Retinal pigment epithelial cell (primary cell): ENCODE measurements around the gene XXYLT1.

ENCODE experiments used
- DNase-seq: peaks from one replicate; pipeline ENCODE4 v3.0.0-alpha.2; 2010; ENCODE audit warnings: low read depth
- H3K4me3 ChIP-seq: 2 replicates; pipeline ENCODE4 v1.5.1; 2011; ENCODE audit warnings: mild to moderate bottlenecking, low read length, control low read depth, moderate library complexity
- TF ChIP-seq, protein P1 (sequence below): conservative IDR thresholded peaks from 2 replicates; pipeline ENCODE4 v1.5.1; 2011; ENCODE audit warnings: low read depth, low read length, control low read depth, inconsistent platforms

XXYLT1 gene

DNA sequence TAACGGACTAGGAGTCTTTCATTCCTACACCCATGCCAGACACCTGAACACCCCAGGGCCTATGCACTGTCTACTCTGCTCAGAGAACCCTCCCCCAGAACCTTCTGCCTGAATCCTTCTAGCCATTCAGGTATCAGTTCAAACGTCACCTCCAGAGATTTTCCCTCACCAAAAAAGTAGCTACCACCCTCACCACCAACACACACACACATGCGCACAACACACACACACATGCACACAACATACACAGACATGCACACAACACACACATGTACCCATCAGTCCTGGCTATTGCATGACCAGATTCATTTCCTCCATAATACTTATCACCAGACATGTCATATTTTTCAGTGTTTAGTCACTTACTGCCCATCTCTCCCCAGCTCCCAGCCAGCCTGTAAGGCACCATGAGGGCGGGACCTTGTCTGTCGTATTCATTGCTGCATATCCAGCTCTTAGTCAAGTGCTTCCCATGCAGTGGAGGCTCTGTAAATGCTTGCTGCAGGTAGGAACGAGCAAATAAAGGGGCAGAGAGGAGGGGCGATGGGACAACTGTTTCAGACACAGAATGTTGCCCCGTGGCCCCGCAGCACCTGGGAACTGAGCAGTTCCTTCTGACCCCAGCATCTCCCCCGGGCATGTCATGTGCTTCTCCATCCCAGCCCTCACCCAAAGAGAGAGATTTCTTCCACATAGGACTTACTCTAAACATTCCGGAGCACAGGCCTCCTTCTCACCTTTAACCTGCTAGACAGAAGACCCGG is 29.2 kb downstream of the XXYLT1 start:
- no peak overlapping the region for H3K4me3 ChIP-seq
- TF ChIP-seq, protein P1, sequence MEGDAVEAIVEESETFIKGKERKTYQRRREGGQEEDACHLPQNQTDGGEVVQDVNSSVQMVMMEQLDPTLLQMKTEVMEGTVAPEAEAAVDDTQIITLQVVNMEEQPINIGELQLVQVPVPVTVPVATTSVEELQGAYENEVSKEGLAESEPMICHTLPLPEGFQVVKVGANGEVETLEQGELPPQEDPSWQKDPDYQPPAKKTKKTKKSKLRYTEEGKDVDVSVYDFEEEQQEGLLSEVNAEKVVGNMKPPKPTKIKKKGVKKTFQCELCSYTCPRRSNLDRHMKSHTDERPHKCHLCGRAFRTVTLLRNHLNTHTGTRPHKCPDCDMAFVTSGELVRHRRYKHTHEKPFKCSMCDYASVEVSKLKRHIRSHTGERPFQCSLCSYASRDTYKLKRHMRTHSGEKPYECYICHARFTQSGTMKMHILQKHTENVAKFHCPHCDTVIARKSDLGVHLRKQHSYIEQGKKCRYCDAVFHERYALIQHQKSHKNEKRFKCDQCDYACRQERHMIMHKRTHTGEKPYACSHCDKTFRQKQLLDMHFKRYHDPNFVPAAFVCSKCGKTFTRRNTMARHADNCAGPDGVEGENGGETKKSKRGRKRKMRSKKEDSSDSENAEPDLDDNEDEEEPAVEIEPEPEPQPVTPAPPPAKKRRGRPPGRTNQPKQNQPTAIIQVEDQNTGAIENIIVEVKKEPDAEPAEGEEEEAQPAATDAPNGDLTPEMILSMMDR, result no peak
- DNase-seq, result no peak

DNA sequence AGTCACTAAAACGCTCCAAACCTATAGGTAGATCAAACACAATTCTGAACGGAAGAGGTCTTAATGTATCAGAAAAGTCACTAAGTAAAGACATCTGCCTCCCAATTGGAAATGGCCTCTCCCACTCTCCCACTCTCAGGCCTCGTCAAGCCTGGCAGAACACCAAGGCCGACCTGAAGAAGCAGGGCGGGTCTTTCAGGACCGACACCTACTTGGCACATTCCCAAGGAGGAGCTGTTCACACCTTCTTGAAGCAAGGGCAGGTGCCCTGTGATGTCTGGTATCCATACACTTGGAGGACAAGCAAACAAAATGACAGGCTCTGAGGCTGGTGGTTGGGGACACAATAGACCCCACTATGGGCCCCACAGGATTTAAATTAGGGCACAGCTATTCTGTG is 30.0 kb downstream of the XXYLT1 start:
- TF ChIP-seq, protein P1, result no peak
- no peak overlapping the region for H3K4me3 ChIP-seq
- DNase-seq, result no peak

DNA sequence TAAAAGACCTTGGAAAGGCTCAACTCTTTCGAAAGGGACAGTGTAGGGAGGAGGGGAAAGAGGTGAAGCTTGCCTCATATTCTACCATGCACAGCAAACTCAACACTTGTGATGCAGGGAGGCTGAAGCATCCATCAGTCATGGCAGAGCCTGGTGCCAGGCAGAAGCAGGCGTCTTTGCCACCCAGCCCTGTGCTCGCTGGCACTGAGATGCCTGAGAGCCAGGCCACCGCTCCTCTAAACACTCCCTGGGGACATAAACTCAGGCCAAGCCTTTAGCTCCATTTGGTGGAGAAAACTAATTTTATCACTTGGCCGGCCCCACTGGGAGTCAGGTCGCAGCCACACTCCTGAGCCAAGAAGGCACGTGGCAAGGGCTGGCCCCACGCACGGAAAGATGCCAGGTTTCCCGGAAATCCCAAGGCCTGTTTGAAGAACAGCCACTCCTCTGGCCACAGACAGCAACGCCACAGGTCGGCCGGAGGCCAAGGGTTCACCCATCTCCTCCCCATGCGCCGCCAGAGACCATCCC is 30.7 kb downstream of the XXYLT1 start:
- TF ChIP-seq, protein P1, result no peak
- no peak for DNase-seq
- H3K4me3 ChIP-seq, result no peak overlapping the region

DNA sequence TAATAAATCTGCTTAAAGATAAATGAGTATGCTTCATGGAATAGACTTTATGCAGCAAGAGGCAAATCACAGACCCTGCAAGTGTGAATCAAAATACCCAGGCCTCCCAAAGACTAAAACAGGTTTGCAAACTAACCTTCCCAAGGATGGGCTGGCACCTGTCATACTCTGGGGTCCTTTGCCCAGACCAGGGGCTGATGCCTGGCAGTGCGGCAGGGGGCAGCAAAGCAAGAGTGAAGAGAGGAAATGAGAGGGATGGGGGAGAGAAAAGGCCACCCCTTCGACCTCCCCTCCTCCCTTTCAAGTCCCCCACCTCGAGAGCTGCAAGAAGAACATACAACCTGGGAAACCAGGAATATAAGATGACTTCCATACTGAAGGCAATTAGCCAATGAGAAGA is 31.8 kb downstream of the XXYLT1 start:
- H3K4me3 ChIP-seq, result no peak overlapping the region
- DNase-seq, result no peak
- TF ChIP-seq, protein P1, result no peak

DNA sequence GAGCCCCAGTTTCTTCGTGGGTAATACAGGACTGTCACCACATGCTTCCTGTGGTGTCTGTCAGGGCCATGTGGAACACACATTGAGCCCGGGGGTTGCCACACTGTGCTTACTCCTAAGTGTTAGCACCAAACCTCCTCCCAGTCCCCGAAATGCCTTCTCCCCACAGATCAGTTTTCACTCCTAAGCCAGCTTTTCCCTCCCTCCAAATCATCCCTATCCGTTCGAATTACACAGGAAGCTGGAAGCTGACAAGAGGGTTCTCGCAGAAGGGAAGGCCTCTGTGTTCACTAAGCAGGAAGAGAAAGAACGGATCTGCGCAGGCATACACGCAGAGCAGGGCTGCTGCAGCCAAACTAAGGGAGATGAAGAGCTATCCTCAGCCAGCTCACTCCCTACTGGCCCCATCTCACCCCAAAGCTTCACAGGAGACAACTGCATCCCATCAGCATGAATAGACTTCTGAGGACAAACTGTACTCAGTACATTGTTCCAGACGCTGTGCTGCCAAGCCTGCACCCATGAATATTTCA is 32.3 kb downstream of the XXYLT1 start:
- TF ChIP-seq, protein P1, result no peak
- H3K4me3 ChIP-seq, result no peak overlapping the region
- no peak for DNase-seq

DNA sequence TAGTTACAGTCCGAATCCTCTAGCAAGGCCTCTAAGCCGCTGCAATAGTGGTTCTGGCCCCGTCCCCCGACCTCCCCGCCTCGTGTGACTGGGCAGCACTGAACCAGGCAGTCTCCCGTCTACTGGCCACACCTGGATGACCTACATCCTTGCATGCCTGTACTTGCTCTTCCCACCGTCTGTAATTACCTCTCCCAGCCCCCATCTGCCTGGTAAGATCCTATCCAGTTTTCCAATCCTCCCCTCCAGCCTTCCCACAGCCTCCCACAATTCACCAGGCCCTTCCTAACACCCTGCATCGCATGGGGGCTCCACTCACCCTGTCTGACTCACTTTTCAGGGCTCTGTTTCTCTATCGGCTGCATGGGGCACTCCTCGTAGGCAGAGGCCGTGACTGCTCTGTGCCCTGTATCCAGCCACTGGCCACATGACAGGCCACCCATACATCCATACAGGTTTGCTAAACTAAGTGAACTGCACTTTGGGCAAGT is 32.8 kb downstream of the XXYLT1 start:
- DNase-seq, result no peak
- TF ChIP-seq, protein P1, result no peak
- H3K4me3 ChIP-seq, result no peak overlapping the region
